Right atrium auricular region (tissue), 2 donors: Measurements from ENCODE around the gene TOMM7. TPM values are rescaled to one million over a fixed set of nuclear protein-coding genes. Genes with fewer than 3 reads are reported as not detected.

Experiments used
- DNase-seq: peaks from one replicate; pipeline ENCODE4 v3.0.0-alpha.2; 2019; ENCODE audit warnings: low spot score
- H3K27ac ChIP-seq, 2 donors: fragments of 200-600 bp; sonication (generic); 1 replicate in 1 of 2; 2 replicates in 1 of 2; pipeline ENCODE4 v1.5.1; 2016 to 2019
- H3K27me3 ChIP-seq, 2 donors: fragments of 200-600 bp; sonication (generic); one replicate each; pipeline versions ENCODE4 v1.5.1 to v1.6.0; 2017 to 2019
- H3K36me3 ChIP-seq: fragments of 200-600 bp; sonication (generic); one replicate; pipeline ENCODE4 v1.5.1; 2016
- H3K4me1 ChIP-seq, 2 donors: fragments of 200-600 bp; sonication (generic); one replicate each; pipeline versions ENCODE4 v1.5.1 to v1.6.0; 2017 to 2019
- H3K4me3 ChIP-seq, 2 donors: fragments of 200-600 bp; sonication (generic); 1 replicate in 1 of 2; 2 replicates in 1 of 2; pipeline ENCODE4 v1.5.1; 2017 to 2019; ENCODE audit warnings: mild to moderate bottlenecking in 1 of 2, moderate library complexity in 1 of 2
- H3K9me3 ChIP-seq, 2 donors: fragments of 200-600 bp; sonication (generic); one replicate each; pipeline ENCODE4 v1.5.1; 2019
- CTCF ChIP-seq, 2 donors: fragments of 200-600 bp; sonication (generic); IDR thresholded peaks; one replicate each; pipeline ENCODE4 v1.5.1; 2019; ENCODE audit warnings: antibody characterized with exemption in 2 of 2
- total RNA-seq, 2 donors: library from RNA; depleted of rRNA; stranded (reverse); fragments of >200 nt; gene quantifications; one replicate each; pipeline ENCODE4 v1.1.0, GENCODE V29; 2016

TOMM7 gene
- 100 to 1,000 TPM; 101 to 188 TPM for total RNA-seq

GRCh38 chr7:22822486-22823141 is at the start of gene TOMM7:
Gene TOMM7 (minus strand): TSS chr7:22822849. CDS start chr7:22822779, 70 bp downstream.
- H3K4me3 ChIP-seq, result peak within 1 kb of the TSS; percentile 82 to 91
- DNase-seq, result peak; percentile 82
- H3K36me3 ChIP-seq, result no peaks in the 10 kb centered on the region
- H3K27ac ChIP-seq, result peak within 1 kb of the TSS; percentile 78 to 88
- TF ChIP-seq CTCF (IDR thresholded peaks at IDR 0.05), result peak; percentile 58 to 79
- no peaks in the 10 kb centered on the region for H3K27me3 ChIP-seq
- peaks cover 0 to 23% of the 10 kb centered on the region in 2 donors for H3K4me1 ChIP-seq
- no peaks in the 10 kb centered on the region for H3K9me3 ChIP-seq

- no peak for DNase-seq
- Histone ChIP-seq H3K4me3 (no peak overlapping the region), H3K27me3 (no peaks in the 10 kb centered on the region), H3K36me3 (peaks cover 4% of the 10 kb centered on the region), H3K9me3 (no peaks in the 10 kb centered on the region), H3K27ac (no peak overlapping the region), H3K4me1 (peaks cover 0 to 10% of the 10 kb centered on the region in 2 donors)
- no peak for TF ChIP-seq CTCF (IDR thresholded peaks at IDR 0.05)
Measured at GRCh38 chr7:22872096-22872807, 49.6 kb upstream of the TOMM7 start.

GRCh38 chr7:22871661-22872060 is 49.0 kb upstream of the TOMM7 start:
- DNase-seq, result no peak
- H3K27ac ChIP-seq, result no peak overlapping the region
- no peaks in the 10 kb centered on the region for H3K9me3 ChIP-seq
- no peak overlapping the region for H3K4me3 ChIP-seq
- no peak for TF ChIP-seq CTCF (IDR thresholded peaks at IDR 0.05)
- peaks cover 4% of the 10 kb centered on the region for H3K36me3 ChIP-seq
- peaks cover 0 to 12% of the 10 kb centered on the region in 2 donors for H3K4me1 ChIP-seq
- no peaks in the 10 kb centered on the region for H3K27me3 ChIP-seq

GRCh38 chr7:22868509-22868908 is 45.9 kb upstream of the TOMM7 start:
- no peak for DNase-seq
- no peaks in the 10 kb centered on the region for H3K9me3 ChIP-seq
- H3K27me3 ChIP-seq, result no peaks in the 10 kb centered on the region
- H3K27ac ChIP-seq, result no peak overlapping the region
- no peak overlapping the region for H3K4me3 ChIP-seq
- no peak for TF ChIP-seq CTCF (IDR thresholded peaks at IDR 0.05)
- peaks cover 0 to 18% of the 10 kb centered on the region in 2 donors for H3K4me1 ChIP-seq
- H3K36me3 ChIP-seq, result peaks cover 4% of the 10 kb centered on the region

GRCh38 chr7:22867589-22867988 is 44.9 kb upstream of the TOMM7 start:
- no peak for TF ChIP-seq CTCF (IDR thresholded peaks at IDR 0.05)
- Histone ChIP-seq H3K36me3 (peaks cover 4% of the 10 kb centered on the region), H3K27ac (peak overlapping the region; percentile 54 to 83), H3K4me1 (peaks cover 0 to 18% of the 10 kb centered on the region in 2 donors), H3K4me3 (no peak overlapping the region), H3K9me3 (no peaks in the 10 kb centered on the region), H3K27me3 (no peaks in the 10 kb centered on the region)
- DNase-seq, result no peak
